GM12874 (cell line): ENCODE measurements around the gene OTUB2.

Source experiments
- CTCF ChIP-seq: IDR thresholded peaks from 2 replicates; pipeline ENCODE4 v1.5.1; 2011; ENCODE audit warnings: low read depth, mild to moderate bottlenecking, control low read depth, low read length, moderate library complexity; ENCODE audit not compliant: insufficient read depth

OTUB2 gene

DNA sequence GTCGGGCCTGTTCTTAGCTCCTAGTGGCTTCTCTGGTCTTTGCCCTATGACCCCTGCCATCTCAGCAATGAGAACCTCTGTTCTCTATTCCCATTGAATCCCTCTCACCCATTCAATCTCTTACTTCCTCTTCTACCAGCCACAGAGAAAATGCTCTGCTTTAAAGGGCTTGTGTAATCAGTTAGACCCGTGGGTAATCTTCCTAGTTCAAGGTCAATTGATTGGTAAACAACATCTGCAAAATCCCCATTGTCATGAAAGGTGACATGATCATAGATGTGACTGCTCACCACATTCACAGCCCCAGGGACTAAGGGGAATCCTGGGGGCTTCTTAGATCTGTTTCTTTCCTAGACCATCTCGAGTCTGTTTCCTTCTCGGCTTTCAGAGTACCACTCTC is 36.2 kb upstream of the OTUB2 start:
- TF ChIP-seq CTCF, result no peak

- TF ChIP-seq CTCF, result no peak
These were observed 34.9 kb upstream of the OTUB2 start for GRCh38 chr14:93991212-93991611.

DNA sequence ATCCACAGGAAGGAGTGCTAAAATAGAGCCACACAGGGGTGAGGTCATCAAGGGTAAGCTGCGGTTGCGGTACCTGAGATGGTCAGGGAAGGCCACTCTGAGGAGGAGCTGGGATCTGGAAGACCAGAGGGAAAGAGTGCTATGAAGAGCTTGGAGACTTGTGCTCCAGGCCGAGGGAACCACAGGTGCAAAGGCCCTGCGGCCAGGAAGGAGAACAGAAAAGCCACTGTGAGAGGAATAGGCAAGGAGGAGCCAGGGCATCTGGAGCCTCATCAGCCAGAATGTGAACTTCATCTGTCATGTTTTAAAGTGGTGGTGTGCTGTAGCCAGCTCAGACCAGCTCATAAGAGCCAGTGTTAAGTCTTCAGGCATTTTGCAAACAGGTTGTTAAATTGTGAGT is 34.5 kb upstream of the OTUB2 start:
- no peak for TF ChIP-seq CTCF

DNA sequence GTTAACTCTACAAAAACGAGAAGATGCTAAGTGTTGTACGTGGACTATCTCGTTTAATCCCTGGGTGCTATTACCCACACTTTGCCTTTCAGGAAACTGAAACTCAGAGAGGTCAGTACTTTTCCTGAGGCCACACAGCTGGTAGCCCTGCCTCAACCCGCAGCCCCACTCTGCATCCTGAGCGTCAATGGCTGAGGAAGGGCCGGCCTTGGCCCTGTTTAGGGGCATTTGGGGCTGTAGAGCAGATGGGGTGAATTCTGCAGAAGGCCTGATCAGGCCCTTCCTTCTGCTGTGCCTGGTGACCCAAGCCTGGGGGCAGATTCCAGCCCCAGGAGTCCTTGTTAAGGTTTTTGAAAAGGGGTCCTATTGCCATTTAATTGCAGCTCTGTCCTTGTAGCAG is 32.8 kb upstream of the OTUB2 start:
- TF ChIP-seq CTCF, result no peak

- TF ChIP-seq CTCF, result no peak
These were observed 31.0 kb upstream of the OTUB2 start for GRCh38 chr14:93994919-93995682.

GRCh38 chr14:93996130-93996695 is 29.9 kb upstream of the OTUB2 start:
- TF ChIP-seq CTCF, result no peak

GRCh38 chr14:93997082-93997481 is 29.1 kb upstream of the OTUB2 start, which contains the start of gene CCDC197:
CCDC197 (plus strand) TSS chr14:93997301; CDS start chr14:93998132, 831 bp downstream.
- TF ChIP-seq CTCF, result no peak
